Suppressor macrophage (primary cell): ENCODE measurements around the gene FARP2.

Source experiments
- DNase-seq, 4 experiments: peaks; one replicate each; pipeline ENCODE4 v3.0.0-alpha.2; 2020 to 2022

Gene FARP2

DNA sequence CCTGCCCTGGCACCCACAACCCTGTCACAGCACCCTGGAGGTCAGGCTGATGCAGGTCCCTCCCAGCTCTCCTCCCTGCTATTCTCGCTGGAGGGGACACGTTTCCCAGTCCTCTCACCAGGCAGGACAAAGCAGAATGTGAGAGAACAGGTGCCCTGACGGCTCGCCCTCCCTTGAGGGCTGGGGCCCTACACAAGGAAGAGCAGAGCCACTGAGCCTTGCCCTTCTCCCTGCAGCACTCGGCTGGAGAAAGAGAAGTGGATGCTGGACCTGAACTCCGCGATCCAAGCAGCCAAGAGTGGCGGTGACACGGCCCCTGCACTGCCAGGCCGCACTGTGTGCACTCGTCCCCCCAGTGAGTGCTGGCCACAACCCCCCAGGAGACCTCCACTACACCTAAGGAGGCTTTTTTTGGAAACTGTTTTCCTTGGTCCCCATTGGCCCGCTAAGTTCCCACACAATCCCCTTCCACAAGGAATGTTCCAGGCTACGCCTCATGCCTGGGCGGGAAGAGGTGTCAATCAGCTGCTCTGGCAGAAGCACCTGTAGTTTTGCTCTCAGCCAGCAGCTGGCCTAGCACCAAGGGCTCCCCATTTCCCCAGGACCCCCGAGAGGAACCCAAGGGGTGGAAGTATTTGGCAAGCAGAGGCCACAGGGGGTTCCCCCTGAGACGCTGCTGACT is 134.9 kb downstream of the FARP2 start:
- DNase-seq, result no peak

DNA sequence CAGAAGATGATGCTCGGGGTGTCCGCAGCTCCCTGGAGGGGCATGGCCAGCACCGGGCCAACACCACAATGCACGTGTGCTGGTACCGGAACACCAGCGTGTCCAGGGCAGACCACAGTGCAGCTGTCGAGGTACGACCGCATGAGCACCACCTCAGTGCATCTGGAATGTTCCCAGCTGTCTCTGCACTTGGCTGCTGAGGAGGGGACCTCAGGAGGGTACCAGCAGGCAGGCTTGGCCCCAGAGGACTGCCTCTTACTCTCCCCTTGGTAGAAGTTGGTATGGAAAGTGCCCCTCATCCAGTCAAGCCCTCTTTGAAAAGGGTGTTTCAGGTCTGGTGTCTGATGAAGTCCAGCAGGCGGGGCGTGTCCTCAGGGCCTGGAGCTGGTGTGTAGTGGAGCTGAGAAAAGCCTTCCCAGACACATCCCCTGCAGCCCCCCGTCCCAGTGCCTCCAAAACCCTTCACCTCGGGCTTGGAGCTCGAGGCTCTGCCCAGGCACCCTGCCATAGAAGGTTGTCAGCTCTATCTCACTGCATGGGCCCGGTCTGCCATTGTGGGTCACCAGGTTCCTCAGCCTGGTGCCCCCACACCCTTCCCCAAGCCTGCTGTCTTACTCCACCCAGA is 135.6 kb downstream of the FARP2 start:
- no peak for DNase-seq

GRCh38 chr2:241492174-241492565 is 136.1 kb downstream of the FARP2 start:
- DNase-seq, result no peak

GRCh38 chr2:241493092-241493491 is 137.0 kb downstream of the FARP2 start:
- DNase-seq, result no peak

- DNase-seq, result no peak
These were observed 138.3 kb downstream of the FARP2 start for GRCh38 chr2:241494311-241494908.

DNA sequence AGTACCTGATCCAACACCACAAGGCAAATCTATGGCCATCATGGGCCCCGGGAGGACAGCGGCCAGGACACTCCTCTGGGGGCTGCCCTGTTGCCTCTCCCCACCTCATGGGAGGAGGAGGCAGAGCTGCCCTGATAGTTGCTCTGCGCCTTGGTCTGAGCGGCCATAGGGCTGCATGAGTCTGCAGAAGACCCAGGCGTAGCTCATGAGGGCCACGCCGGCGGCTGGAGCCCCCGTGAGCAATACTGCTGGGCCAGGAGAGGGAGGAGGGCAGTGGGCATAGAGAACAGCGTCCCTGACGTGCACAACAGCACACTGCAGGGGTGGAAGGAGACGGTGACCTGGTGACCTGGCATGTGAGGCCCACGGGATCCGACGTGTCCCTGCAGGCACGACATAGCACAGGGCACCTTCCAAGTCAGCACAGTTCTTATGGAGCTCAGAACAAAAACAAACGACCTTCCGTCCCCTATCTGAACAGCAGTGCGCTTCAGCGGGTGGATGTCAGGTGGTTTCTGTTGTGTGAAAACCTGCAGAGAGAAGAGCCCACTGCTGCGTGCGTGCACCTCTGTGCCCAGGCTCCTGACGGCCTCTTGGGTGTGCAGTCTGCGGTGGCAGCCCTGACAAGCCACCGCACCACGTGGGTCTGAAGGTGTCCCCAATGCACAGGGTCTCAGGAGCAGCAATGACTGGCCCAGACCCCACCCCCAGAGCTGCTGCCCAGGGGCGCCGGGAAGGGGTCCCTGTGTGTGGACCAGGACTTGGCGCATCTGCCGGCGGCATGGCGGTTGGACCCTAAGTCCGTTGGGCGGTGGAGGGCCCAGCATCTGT is 139.3 kb downstream of the FARP2 start:
- no peak for DNase-seq

GRCh38 chr2:241496003-241496707 is 140.1 kb downstream of the FARP2 start:
- no peak for DNase-seq

DNA sequence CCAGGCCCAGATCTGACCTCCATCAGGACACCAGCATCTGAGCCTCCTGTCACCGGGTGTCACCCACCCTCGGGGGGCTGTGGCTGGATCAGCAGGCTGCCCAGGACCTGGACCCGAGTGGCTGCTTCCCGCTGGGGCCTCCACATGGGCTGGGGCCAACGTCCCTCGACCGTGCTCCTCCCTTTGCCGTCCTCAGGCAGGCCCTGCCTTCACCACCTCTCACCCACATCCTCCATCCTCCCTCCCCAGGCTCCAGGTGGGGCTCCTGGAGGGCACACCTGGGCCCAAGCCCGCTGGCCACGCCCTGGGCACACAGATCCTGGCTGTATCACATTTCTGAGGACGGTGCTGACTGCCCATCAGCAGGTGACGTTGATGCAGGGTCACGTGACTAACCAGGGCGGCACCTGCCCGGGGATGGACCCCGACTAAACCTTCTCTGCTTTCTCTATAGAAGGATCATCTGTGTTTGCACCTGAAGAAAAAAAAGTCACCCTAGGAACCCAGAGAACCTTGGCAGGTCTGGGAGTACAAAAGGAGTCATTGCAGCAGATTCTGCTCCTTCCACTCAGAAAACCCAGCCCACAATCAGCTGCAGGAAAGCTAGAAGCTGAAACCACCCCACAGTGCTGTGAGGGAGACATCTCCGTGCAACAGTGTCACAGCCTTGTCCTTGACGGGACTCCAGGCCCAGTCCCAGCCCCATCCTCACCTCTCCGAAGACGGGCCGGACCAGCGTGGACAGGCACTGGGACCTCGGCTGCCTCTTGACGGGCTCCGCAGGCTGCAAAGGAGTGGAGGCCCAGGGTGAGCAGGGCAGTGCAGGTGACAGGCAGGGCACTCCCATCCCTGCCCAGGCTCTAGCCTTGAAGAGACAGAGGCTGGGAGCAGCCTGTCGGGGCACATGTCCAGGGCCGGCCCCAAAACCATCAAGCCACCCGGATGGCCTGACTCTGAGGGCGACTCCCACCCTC is 141.1 kb downstream of the FARP2 start:
- no peak for DNase-seq

- no peak for DNase-seq
These were observed 142.3 kb downstream of the FARP2 start for GRCh38 chr2:241498115-241499070.

DNA sequence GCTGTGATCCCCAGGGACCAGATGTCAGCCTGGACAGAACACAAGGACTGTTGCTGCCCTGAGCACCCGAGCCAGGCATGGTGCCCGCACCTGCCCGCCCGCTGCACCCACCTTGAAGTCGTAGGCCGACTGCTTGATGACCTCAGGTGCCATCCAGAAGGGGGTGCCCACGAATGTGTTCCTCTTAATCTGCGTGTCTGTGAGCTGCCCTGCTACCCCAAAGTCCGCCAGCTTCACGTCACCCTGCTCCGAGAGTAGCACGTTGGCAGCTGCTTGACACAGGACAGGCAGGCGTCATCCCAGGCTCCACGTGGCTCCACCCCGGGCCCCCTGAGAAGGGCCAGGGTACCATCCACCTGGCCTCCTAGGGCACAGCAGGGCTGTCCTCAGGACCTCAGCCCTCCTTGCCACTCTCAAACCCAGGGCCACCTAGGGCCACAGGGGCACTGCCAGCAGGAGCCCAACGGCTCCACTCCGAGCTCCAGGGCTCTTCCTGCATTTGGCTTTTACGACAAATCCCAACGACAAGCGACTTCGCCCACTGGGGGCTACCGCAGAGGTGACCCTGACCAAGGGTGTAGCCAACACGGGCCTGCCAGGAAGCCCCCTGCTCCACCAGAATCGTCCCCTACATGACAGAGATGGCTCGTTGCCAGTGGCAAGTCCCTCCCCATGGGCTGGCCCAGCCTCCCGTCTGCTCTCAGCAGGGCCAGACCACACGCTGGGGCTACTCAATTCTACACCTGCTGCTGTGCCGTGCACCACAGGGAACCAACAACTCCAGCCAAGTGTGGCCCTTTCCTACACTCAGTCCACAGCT is 143.3 kb downstream of the FARP2 start:
- no peak for DNase-seq

DNA sequence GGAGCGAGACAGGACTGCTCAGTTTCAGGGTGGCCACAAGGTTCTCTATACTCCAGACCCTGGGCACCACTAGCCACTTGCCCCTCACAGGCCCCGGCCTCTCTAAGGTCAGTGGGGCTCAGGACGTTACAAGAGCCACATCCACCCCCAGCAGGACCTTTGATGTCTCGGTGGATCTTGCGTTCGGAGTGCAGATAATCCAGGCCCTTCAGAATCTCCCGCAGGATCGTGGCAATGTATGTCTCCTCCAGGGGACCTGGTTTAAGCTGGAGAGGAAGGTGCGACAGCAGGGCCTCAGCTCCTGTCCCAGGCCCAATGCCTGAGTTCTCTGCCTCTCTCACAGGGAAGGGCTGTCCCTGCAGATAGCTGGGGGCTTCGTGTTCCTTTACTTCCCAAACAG is 143.9 kb downstream of the FARP2 start:
- DNase-seq, result no peak

DNA sequence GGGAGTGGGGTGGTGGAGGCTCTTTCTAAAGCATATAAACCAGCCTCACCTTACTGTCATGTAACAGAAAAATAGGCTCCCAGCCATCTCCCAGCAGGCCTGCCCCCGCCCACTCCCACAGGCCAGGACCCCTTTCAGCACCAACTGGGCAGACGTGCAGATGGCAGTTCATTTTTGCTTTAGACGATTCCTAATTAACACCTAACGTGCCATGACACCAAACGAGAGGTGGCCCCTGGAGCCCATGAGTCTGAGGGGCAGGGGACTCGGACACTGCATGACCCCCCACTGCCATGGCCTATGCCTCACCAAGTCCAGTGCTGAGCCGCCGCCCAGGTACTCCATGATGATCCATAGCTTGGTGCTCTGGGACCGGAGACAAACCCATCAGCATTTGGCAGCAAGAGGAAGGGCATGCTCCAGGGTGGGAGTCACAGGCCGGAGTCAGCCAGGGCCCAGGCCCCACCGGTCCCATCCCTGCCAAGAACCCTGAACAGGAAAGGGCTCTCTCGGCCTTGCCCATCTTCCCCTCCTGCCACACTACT is 144.4 kb downstream of the FARP2 start:
- DNase-seq, result no peak

- DNase-seq, result no peak
These were observed 145.0 kb downstream of the FARP2 start for GRCh38 chr2:241501099-241501541.

DNA sequence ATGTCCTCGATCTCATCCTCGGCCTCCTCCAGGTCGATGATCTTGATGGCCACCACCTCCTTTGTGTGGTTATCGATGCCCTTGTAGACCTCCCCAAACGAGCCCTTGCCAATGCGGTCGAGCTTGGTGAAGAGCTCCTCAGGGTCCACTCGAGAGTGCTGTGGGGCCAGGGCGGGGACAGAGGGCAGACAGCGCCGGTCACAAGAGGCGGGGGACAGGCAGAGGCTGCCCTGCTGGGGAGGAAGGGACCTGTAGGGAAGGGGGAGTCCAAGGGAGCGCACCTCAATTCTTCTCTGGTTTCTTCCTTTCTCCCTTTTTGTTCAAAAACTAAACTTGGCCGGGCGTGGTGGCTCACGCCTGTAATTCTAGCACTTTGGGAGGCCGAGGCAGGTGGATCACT is 145.5 kb downstream of the FARP2 start:
- DNase-seq, result no peak

DNA sequence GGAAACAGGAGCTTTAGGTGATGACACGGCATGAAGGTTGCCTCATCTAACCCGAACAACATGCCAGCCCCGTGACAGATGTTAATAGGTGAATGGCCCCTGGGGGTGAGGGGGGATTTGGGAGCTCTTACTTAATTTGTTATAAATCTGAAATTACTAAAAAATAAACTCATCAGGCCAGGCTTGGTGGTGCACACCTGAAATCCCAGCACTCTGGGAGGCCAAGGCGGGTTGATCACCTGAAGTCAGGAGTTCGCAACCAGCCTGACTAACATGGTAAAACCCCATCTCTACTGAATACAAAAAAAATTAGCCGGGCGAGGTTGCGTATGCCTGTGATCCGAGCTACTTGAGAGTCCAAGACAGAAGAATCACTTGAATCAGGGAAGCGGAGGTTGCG is 146.2 kb downstream of the FARP2 start:
- no peak for DNase-seq

GRCh38 chr2:241503776-241504392 is 147.8 kb downstream of the FARP2 start:
- DNase-seq, result no peak

- no peak for DNase-seq
These were observed 149.1 kb downstream of the FARP2 start for GRCh38 chr2:241505086-241505780.

DNA sequence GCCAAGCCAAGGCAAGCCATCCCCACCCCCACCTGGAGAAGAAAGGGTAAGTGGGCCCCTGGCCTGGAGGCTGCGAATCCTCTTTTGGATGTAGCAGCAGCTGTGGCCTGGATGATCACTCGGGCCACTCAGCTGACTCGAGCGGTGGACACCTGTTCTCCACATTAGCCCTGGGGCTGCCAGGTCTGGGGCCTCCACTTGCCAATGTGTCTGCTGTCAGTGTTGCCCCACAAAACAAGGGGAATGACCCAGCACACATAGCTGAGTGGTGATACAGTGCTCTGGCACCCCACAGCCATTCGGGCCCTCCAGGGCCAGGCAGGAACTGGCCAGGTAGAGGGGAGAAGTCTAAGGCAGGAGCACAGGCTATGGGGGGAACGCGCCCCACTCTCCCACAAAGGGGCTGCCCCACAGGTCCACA is 149.7 kb downstream of the FARP2 start:
- DNase-seq, result no peak
